Activated CD8-positive, alpha-beta memory T cell treated with anti-CD3 and anti-CD28 coated beads, Interleukin-2, amount 10 ng/mL, durations not matched to agents 7 days and 5 days (primary cell): Measurements from ENCODE around the gene FAM120A. TPM values are rescaled to one million over a fixed set of nuclear protein-coding genes. Genes with fewer than 3 reads are reported as not detected.

Experiments
- ATAC-seq: fragments of 150-1000 bp; cut with Tn5 transposase; one replicate; pipeline ENCODE4 v1.10.0; 2021; ENCODE audit warnings: moderate library complexity
- CTCF ChIA-PET: fragments of 350-600 bp; sonication (Branson Sonifier 250); formaldehyde crosslinking; loops from one replicate; lab custom pipeline; 2021; ENCODE audit warnings: antibody characterized with exemption; lab: Charles Lee
- DNase-seq: peaks from one replicate; pipeline ENCODE4 v3.0.0-alpha.2; 2020
- H3K27ac Mint-ChIP-seq: one replicate; pipeline ENCODE4 v1.8.0; 2021; ENCODE audit warnings: mild to moderate bottlenecking, mixed read lengths
- H3K27me3 Mint-ChIP-seq: one replicate; pipeline ENCODE4 v1.8.0; 2021; ENCODE audit warnings: mixed read lengths
- H3K36me3 Mint-ChIP-seq: one replicate; pipeline ENCODE4 v1.8.0; 2021; ENCODE audit warnings: mild to moderate bottlenecking, mixed read lengths
- H3K4me1 Mint-ChIP-seq: one replicate; pipeline ENCODE4 v1.8.0; 2021; ENCODE audit warnings: mixed read lengths
- H3K4me3 Mint-ChIP-seq: one replicate; pipeline ENCODE4 v1.8.0; 2021; ENCODE audit warnings: mild to moderate bottlenecking, moderate library complexity, mixed read lengths
- H3K9me3 Mint-ChIP-seq: one replicate; pipeline ENCODE4 v1.8.0; 2022; ENCODE audit warnings: low read depth, mixed read lengths
- microRNA-seq: library from miRNA; unstranded; fragments of <30 nt; microRNA quantifications from one replicate; pipeline ENCODE4 v1.2.0, GENCODE V29; 2022
- total RNA-seq, 2 experiments: library from RNA; stranded (reverse); gene quantifications; one replicate each; pipeline ENCODE4 v1.2.3, GENCODE V29; 2021

The FAM120A gene
- total RNA-seq, 2 experiments from 2014 or later = 143 to 155 TPM

DNA sequence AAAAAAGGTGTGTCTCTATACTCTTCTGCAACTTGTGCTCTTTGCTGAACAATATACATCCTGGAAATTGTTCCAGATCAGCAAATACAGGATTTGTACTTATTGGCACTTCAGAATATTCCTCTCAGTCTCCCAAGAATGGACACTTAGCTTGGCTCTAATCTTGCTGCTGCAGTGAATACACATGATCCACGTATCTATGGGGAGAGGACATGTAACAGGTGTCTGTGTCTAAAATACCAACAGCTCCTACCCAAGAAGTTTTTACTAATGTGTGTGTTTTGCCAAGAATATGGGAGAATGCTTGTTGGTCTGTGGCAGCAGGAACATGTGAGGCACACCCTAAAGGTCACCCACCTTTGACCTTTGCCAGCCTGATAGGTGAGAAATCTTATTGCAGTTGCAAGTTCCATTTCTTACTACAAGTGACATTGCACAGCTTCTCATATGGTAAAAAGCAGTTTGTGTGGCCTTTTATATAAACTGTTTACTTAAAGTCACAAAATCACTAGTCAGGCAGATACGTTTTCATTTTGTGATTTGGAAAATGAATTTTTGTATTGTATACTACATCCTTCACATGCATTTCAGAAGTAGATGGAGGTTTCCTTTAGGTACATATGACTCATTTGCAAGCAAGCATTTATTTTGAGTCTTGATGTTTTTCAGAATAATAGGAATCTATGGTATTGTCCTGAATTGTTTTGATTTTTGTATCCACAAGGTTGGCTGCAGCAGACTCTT, 160.7 kb downstream of the FAM120A start:
- peak; percentile 45 for ATAC-seq
- Mint-ChIP-seq H3K4me3 (no peak overlapping the region), H3K36me3 (peaks cover 21% of the 10 kb centered on the region), H3K27ac (no peak overlapping the region), H3K9me3 (peaks cover 15% of the 10 kb centered on the region), H3K4me1 (peaks cover 13% of the 10 kb centered on the region), H3K27me3 (no peaks in the 10 kb centered on the region)
- CTCF ChIA-PET = no interaction called here
- no peak for DNase-seq

GRCh38 chr9:93612796-93613154, 161.3 kb downstream of the FAM120A start:
- ATAC-seq = peak; percentile 23
- H3K27me3 Mint-ChIP-seq = no peaks in the 10 kb centered on the region
- no peak overlapping the region for H3K4me3 Mint-ChIP-seq
- DNase-seq = no peak
- peaks cover 13% of the 10 kb centered on the region for H3K4me1 Mint-ChIP-seq
- H3K36me3 Mint-ChIP-seq = peaks cover 20% of the 10 kb centered on the region
- H3K27ac Mint-ChIP-seq = no peak overlapping the region
- peaks cover 13% of the 10 kb centered on the region for H3K9me3 Mint-ChIP-seq
- CTCF ChIA-PET = no interaction called here

- H3K27me3 Mint-ChIP-seq = no peaks in the 10 kb centered on the region
- no peak for ATAC-seq
- CTCF ChIA-PET = no interaction called here
- no peak overlapping the region for H3K4me3 Mint-ChIP-seq
- H3K36me3 Mint-ChIP-seq = peaks cover 18% of the 10 kb centered on the region
- peaks cover 13% of the 10 kb centered on the region for H3K4me1 Mint-ChIP-seq
- H3K27ac Mint-ChIP-seq = no peak overlapping the region
- no peak for DNase-seq
- peaks cover 12% of the 10 kb centered on the region for H3K9me3 Mint-ChIP-seq
These were observed 161.7 kb downstream of the FAM120A start for GRCh38 chr9:93613174-93613573.

DNA sequence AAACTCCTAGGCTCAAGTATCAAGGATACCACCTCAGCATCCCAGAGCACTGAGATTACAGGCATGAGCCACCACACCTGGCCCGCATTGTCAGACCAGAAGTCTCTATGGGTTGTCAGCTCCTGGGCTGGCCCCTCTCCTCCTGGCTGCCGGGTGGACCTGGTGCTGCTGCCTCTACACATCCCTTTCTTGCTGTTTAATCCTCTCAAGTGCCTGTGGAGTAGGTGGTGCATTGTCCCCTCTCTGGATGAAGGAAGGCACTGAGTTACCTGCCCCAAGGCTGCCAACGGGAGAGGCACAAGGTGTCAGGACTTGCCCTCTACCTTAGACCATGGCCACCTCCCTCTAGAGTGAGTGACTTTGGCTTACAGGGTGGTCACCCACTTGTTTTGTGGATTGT, 162.3 kb downstream of the FAM120A start:
- Mint-ChIP-seq H3K36me3 (peaks cover 18% of the 10 kb centered on the region), H3K4me1 (peaks cover 13% of the 10 kb centered on the region), H3K9me3 (peaks cover 11% of the 10 kb centered on the region), H3K4me3 (no peak overlapping the region), H3K27me3 (no peaks in the 10 kb centered on the region), H3K27ac (no peak overlapping the region)
- CTCF ChIA-PET = no interaction called here
- DNase-seq = no peak
- no peak for ATAC-seq

GRCh38 chr9:93614830-93615468, 163.5 kb downstream of the FAM120A start:
- peaks cover 10% of the 10 kb centered on the region for H3K36me3 Mint-ChIP-seq
- H3K27me3 Mint-ChIP-seq = no peaks in the 10 kb centered on the region
- H3K9me3 Mint-ChIP-seq = peaks cover 4% of the 10 kb centered on the region
- H3K4me1 Mint-ChIP-seq = peaks cover 13% of the 10 kb centered on the region
- H3K27ac Mint-ChIP-seq = no peak overlapping the region
- H3K4me3 Mint-ChIP-seq = no peak overlapping the region
- CTCF ChIA-PET = no interaction called here
- DNase-seq (no peak), ATAC-seq (no peak)

Small RNAs within 50 kb of the gene (microRNA-seq; reads per million reads assigned to microRNA genes)
- gene MIR548AU = 1.7 reads per million

Other genes with a start within 250 kb of the FAM120A start
- 10 to 100 TPM; 36.2 to 41.2 TPM for gene FAM120AOS, start 1.9 kb downstream of the FAM120A start, total RNA-seq
- 10 to 100 TPM; 25.1 to 26.3 TPM for gene PHF2, start 124.9 kb downstream of the FAM120A start, total RNA-seq